ENCODE data around the gene FAM53B. TPM values are rescaled to one million over a fixed set of nuclear protein-coding genes. Genes with fewer than 3 reads are reported as not detected.

Gene FAM53B
- total and polyA plus RNA-seq, 8 donors: 12.8 to 34.6 (median 23.0) TPM

DNA sequence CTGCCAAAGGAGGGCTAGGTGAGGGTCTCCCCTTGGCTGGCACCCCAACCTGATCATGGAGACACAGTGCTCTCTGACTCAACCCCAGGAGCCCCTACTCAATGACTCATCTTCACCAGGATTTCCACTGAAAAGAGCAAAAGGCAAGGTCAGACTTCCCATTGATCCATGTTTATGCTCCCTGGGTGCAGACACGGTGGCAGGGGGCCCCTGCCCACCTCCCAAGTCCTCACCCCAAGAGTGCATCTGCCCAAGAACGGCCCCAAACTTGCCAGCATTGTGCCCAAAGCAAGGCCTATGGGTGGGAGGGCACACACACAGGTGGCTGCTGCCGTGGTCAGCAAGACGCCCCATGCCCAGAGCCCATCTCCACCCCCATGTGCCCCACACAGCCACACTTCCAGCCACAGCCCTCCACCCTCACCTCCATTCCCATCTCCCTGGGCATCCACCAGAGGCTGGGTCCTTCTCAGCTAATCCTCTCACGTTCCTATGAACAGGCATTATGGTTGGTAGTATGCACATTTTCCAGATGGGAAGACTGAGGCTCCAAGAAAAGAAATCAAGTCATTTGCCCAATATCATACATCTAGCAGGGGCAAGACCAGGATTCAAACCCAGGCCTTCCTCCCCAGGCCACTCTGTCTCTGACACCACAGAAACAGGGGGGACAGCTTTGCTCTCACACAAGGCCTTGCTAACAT lies 31.3 kb downstream of the FAM53B start:
- H3K36me3 ChIP-seq: no peaks in the 10 kb centered on the region
- no peaks in the 10 kb centered on the region for H3K9me3 ChIP-seq
- H3K27ac ChIP-seq: peak overlapping the region in 1 of 2 donors; percentile 29
- intact Hi-C loops (cut with DNase I): no loop called here
- peaks cover 19 to 88% of the 10 kb centered on the region in 2 donors for H3K4me1 ChIP-seq
- no peak overlapping the region for H3K4me3 ChIP-seq
- no peaks in the 10 kb centered on the region for H3K27me3 ChIP-seq
- TF ChIP-seq, protein P1, sequence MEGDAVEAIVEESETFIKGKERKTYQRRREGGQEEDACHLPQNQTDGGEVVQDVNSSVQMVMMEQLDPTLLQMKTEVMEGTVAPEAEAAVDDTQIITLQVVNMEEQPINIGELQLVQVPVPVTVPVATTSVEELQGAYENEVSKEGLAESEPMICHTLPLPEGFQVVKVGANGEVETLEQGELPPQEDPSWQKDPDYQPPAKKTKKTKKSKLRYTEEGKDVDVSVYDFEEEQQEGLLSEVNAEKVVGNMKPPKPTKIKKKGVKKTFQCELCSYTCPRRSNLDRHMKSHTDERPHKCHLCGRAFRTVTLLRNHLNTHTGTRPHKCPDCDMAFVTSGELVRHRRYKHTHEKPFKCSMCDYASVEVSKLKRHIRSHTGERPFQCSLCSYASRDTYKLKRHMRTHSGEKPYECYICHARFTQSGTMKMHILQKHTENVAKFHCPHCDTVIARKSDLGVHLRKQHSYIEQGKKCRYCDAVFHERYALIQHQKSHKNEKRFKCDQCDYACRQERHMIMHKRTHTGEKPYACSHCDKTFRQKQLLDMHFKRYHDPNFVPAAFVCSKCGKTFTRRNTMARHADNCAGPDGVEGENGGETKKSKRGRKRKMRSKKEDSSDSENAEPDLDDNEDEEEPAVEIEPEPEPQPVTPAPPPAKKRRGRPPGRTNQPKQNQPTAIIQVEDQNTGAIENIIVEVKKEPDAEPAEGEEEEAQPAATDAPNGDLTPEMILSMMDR (IDR thresholded peaks at IDR 0.05): no peak
- DNase-seq (peak in 1 of 4 donors; percentile 60), ATAC-seq (no peak)

DNA sequence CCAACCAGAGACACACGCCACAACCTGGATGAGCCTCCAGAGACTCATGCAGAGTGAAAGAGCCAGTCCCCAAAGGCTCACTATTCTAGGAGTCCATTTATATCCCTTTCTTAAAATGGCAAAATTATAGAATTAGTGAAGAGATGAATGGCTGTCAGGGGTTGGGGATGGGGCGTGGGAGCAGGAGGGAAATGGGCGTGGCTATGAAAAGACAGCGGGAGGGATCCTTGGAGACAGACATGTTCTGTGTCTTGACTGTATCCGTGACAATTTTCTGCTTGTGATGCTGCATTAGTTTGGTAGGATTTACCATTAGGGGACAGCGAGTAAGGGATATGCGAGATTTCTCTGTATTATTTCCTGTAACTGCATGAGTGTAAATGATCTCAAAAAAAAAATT lies 33.0 kb downstream of the FAM53B start:
- Histone ChIP-seq H3K4me3 (no peak overlapping the region), H3K9me3 (no peaks in the 10 kb centered on the region), H3K27me3 (no peaks in the 10 kb centered on the region), H3K27ac (no peak overlapping the region), H3K4me1 (peaks cover 28 to 88% of the 10 kb centered on the region in 2 donors), H3K36me3 (peaks cover 0 to 3% of the 10 kb centered on the region in 2 donors)
- intact Hi-C loops (cut with DNase I): no loop called here
- DNase-seq (no peak), ATAC-seq (no peak)
- TF ChIP-seq, protein P1 (IDR thresholded peaks at IDR 0.05): no peak

DNA sequence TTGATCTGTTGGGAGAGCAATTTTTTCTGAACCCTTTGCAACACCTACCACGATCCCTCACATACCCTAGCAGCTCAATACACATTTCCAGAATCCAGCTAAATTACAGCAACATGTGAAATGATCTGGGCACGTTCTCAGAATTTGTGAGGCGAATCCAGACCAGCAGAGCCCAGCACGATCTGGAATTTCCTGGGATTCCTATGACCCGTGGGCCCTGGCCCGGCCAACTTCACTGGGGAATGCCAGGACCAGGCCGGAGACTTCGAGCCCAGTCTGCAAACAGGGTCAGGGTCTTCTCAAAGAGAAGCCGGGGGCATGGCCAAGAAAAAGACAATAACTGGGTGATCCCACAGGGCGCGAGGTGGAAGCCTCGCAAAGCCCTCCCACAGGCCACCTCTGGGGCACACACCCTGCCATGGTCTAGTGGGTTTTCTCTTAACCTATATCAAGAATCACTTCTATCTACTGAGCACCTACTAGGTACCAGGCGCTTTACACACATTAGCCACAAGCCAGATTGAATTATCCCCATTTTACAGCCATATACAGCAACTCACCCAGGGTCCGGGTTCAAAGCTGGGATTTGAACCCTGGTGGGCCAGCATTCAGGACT lies 33.8 kb downstream of the FAM53B start:
- DNase-seq: peak in 1 of 4 donors; percentile 60
- Histone ChIP-seq H3K4me1 (peaks cover 29 to 90% of the 10 kb centered on the region in 2 donors), H3K27ac (peak overlapping the region in 1 of 2 donors; percentile 90), H3K36me3 (peaks cover 0 to 11% of the 10 kb centered on the region in 2 donors), H3K27me3 (no peaks in the 10 kb centered on the region), H3K9me3 (no peaks in the 10 kb centered on the region), H3K4me3 (no peak overlapping the region)
- intact Hi-C loops (cut with DNase I): no loop called here
- TF ChIP-seq, protein P1 (IDR thresholded peaks at IDR 0.05): no peak
- no peak for ATAC-seq

DNA sequence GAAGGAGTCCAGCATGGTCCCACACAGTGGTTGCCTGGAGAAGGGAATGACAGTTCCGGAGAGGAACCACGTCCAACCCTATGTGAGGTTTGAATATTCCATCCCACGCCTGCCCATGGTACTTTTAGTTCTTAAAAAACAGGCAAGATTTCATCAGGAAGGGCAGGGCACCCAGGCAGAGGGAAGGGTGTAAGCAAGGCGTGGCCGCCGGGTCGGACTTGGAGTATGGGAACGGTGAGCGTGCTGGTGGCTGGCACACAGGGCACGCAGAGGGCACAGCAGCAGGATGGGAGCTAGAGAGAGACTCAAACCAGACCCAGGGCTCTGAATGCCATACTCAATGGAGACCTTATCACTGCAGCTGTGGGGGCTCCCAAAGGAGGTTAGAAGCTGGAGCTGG lies 34.3 kb downstream of the FAM53B start:
- ATAC-seq (peak; percentile 82), DNase-seq (peak in 2 of 4 donors; percentile 70 to 93)
- TF ChIP-seq, protein P1 (IDR thresholded peaks at IDR 0.05): no peak
- Histone ChIP-seq H3K4me3 (no peak overlapping the region), H3K36me3 (peaks cover 0 to 16% of the 10 kb centered on the region in 2 donors), H3K27me3 (no peaks in the 10 kb centered on the region), H3K4me1 (peaks cover 35 to 91% of the 10 kb centered on the region in 2 donors), H3K27ac (peak overlapping the region in 1 of 2 donors; percentile 90), H3K9me3 (no peaks in the 10 kb centered on the region)
- intact Hi-C loops (cut with DNase I): no loop called here

DNA sequence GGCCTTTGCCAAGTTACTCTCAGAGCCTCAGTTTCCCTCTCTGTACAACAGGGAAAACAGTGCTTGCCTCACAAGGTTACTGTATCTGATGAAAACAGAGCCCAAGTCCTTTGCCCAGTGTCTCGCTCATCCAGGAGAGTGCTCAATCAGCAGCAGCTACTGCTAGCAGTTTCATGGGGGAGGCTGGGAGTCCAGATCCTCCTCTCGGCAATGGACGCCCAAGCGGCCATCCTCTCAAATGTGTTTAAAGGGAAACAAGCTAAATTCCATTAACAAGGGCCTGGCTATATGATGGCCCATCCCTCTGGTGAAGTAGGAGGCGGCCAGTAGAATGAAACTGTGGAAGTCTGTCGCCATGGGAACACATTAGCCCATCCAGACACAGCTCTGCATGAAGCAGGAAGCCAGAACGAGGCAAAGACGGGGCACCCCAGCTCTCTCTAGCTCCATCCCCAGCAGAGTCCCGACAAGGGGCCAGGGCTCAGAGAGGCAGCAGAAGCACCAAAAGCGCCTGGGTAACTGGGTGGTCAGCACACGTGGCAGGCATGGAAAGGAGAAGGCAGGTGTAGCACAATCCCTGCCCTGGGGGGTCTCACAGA lies 35.2 kb downstream of the FAM53B start:
- peak; percentile 26 for ATAC-seq
- Histone ChIP-seq H3K4me1 (peaks cover 35 to 92% of the 10 kb centered on the region in 2 donors), H3K27ac (peak overlapping the region in 1 of 2 donors; percentile 90), H3K4me3 (no peak overlapping the region), H3K27me3 (no peaks in the 10 kb centered on the region), H3K36me3 (peaks cover 0 to 24% of the 10 kb centered on the region in 2 donors), H3K9me3 (no peaks in the 10 kb centered on the region)
- peak in 1 of 4 donors; percentile 61 for DNase-seq
- TF ChIP-seq, protein P1 (IDR thresholded peaks at IDR 0.05): no peak
- intact Hi-C loops (cut with DNase I): no loop called here
